ENCODE results near the gene EPHX1. TPM values are rescaled to one million over a fixed set of nuclear protein-coding genes. Genes with fewer than 3 reads are reported as not detected.

EPHX1 gene
- total and polyA plus RNA-seq, 4 donors, result 93.8 to 1,448 (median 204) TPM

DNA sequence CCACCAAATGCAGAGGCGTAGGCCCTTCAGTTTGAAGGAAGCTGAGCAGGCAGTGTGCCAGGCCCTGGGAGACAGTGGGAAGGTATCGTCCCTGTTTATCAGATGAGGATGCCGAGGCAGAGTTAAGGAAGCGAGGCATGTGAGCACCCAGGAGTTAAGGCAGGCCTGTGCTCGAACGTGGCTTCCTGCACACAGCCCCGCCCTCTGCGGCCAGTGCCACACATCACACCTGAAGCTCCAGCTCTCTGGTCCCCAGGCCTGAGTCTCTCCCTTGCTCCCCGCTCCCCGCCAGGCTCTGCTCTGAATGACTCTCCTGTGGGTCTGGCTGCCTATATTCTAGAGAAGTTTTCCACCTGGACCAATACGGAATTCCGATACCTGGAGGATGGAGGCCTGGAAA lies 32.1 kb downstream of the EPHX1 start (continued):
- TF ChIP-seq, protein P1, sequence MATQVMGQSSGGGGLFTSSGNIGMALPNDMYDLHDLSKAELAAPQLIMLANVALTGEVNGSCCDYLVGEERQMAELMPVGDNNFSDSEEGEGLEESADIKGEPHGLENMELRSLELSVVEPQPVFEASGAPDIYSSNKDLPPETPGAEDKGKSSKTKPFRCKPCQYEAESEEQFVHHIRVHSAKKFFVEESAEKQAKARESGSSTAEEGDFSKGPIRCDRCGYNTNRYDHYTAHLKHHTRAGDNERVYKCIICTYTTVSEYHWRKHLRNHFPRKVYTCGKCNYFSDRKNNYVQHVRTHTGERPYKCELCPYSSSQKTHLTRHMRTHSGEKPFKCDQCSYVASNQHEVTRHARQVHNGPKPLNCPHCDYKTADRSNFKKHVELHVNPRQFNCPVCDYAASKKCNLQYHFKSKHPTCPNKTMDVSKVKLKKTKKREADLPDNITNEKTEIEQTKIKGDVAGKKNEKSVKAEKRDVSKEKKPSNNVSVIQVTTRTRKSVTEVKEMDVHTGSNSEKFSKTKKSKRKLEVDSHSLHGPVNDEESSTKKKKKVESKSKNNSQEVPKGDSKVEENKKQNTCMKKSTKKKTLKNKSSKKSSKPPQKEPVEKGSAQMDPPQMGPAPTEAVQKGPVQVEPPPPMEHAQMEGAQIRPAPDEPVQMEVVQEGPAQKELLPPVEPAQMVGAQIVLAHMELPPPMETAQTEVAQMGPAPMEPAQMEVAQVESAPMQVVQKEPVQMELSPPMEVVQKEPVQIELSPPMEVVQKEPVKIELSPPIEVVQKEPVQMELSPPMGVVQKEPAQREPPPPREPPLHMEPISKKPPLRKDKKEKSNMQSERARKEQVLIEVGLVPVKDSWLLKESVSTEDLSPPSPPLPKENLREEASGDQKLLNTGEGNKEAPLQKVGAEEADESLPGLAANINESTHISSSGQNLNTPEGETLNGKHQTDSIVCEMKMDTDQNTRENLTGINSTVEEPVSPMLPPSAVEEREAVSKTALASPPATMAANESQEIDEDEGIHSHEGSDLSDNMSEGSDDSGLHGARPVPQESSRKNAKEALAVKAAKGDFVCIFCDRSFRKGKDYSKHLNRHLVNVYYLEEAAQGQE (IDR thresholded peaks at IDR 0.05), result no peak
- TF ChIP-seq GABPA (IDR thresholded peaks at IDR 0.05 in 1 of 2, conservative IDR thresholded peaks at IDR 0.05 in 1 of 2), result no peak
- no peak for TF ChIP-seq NR2F2 (IDR thresholded peaks at IDR 0.05)

DNA sequence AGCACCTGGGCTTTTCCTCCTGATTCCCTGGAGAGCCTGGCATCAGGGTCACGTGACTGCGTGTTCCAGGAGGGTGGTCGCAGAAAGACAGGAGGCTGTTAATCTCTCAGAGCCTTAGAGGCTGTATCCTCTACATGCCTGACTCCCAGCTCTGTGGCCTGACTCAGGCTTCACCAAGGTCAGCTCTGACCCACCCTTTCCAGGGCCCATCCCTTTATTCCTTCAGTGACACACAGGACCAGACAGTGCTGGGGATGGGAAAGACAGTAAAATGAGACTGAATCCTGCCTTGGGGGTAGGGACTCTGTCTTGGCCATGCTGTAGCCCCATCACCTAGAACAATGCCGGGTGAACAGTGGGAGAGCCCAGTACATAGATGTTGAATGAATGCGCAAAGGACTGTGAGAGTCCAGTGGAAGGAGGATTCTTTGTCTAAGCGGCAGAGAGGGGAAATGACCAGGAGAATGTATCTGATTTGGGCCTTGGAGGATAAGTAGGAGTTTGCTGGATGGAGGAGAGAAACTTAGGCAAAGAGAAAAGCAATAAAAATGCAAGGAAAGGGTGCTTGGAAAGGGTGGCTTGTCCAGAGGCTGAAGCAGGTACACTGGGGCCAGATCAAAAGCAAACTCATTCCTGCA lies 33.0 kb downstream of the EPHX1 start:
- Histone ChIP-seq H3K27me3 (ENCODE audit: control insufficient read depth in 4 of 4, insufficient read depth in 4 of 4, low read length in 3 of 4) (no peaks in the 10 kb centered on the region), H3K4me1 (ENCODE audit: control insufficient read depth in 4 of 4, insufficient read depth in 4 of 4, low read length in 3 of 4) (no peaks in the 10 kb centered on the region), H3K27ac (ENCODE audit: low read depth in 1 of 2, low read length in 2 of 2) (no peak overlapping the region), H3K9ac (ENCODE audit: low read depth in 1 of 2, low read length in 2 of 2) (no peak overlapping the region), H3K9me3 (ENCODE audit: control insufficient read depth in 4 of 4, low read length in 3 of 4) (no peaks in the 10 kb centered on the region), H3K36me3 (ENCODE audit: control insufficient read depth in 4 of 4, insufficient read depth in 3 of 4, low read depth in 1 of 4, low read length in 3 of 4) (peaks cover 21 to 77% (median 49%) of the 10 kb centered on the region in 4 donors), H3K4me3 (ENCODE audit: low read depth in 1 of 3, low read length in 3 of 3) (no peak overlapping the region)
- TF ChIP-seq RXRA (IDR thresholded peaks at IDR 0.05), result no peak
- no peak for TF ChIP-seq JUND (IDR thresholded peaks at IDR 0.05)
- TF ChIP-seq HNF4G (IDR thresholded peaks at IDR 0.05), result no peak
- TF ChIP-seq, protein P2, sequence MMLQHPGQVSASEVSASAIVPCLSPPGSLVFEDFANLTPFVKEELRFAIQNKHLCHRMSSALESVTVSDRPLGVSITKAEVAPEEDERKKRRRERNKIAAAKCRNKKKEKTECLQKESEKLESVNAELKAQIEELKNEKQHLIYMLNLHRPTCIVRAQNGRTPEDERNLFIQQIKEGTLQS (IDR thresholded peaks at IDR 0.05), result no peak
- TF ChIP-seq, protein P3, sequence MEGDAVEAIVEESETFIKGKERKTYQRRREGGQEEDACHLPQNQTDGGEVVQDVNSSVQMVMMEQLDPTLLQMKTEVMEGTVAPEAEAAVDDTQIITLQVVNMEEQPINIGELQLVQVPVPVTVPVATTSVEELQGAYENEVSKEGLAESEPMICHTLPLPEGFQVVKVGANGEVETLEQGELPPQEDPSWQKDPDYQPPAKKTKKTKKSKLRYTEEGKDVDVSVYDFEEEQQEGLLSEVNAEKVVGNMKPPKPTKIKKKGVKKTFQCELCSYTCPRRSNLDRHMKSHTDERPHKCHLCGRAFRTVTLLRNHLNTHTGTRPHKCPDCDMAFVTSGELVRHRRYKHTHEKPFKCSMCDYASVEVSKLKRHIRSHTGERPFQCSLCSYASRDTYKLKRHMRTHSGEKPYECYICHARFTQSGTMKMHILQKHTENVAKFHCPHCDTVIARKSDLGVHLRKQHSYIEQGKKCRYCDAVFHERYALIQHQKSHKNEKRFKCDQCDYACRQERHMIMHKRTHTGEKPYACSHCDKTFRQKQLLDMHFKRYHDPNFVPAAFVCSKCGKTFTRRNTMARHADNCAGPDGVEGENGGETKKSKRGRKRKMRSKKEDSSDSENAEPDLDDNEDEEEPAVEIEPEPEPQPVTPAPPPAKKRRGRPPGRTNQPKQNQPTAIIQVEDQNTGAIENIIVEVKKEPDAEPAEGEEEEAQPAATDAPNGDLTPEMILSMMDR (IDR thresholded peaks at IDR 0.05; ENCODE audit: low read depth, low read length, missing input control), result no peak
- TF ChIP-seq, protein P1 (IDR thresholded peaks at IDR 0.05), result no peak
- no peak for TF ChIP-seq FOXA1 (IDR thresholded peaks at IDR 0.05)
- TF ChIP-seq HNF4A (conservative IDR thresholded peaks at IDR 0.05), result no peak
- no peak for TF ChIP-seq TAF1 (conservative IDR thresholded peaks at IDR 0.05)
- no peak for TF ChIP-seq EGR1 (IDR thresholded peaks at IDR 0.05; ENCODE audit: low read depth in 2 of 2)
- 93% methylated on average over 6 of the region's 6 CpGs for WGBS
- DNase-seq (ENCODE audit: low spot score), result no peak

Measured in liver (tissue), 9 donors.